ENCODE data around the gene OR51I1. TPM values are rescaled to one million over a fixed set of nuclear protein-coding genes. Genes with fewer than 3 reads are reported as not detected.

OR51I1 gene
- total RNA-seq, 1 experiment from 2014 or later = not detected

- no peak for TF ChIP-seq CTCF (IDR thresholded peaks at IDR 0.05; ENCODE audit: unreplicated experiment)
- Mint-ChIP-seq H3K4me1 (ENCODE audit: insufficient read depth, unreplicated experiment) (no peaks in the 10 kb centered on the region), H3K4me3 (ENCODE audit: unreplicated experiment) (no peak overlapping the region), H3K27ac (ENCODE audit: low read depth, unreplicated experiment) (no peak overlapping the region), H3K36me3 (ENCODE audit: insufficient read depth, unreplicated experiment) (no peaks in the 10 kb centered on the region), H3K9me3 (ENCODE audit: unreplicated experiment) (no peaks in the 10 kb centered on the region), H3K27me3 (ENCODE audit: insufficient read depth, unreplicated experiment) (peaks cover 58% of the 10 kb centered on the region)
- POLR2A ChIA-PET = no interaction called here
- CTCF ChIA-PET = interaction anchor here (0.8 to 1.1 kb wide), 2 partner anchors 62 to 64 kb away, joined by 3 read pairs; no protein-coding TSS in a partner anchor
- no peak for DNase-seq (ENCODE audit: unreplicated experiment)
- BruUV-seq (replicated peaks) = no TSS peak
- intact Hi-C loops (cut with micrococcal nuclease) = no loop called here
Measured at GRCh38 chr11:5443835-5444393, 2.6 kb upstream of the OR51I1 start.

GRCh38 chr11:5423131-5423530 is 18.2 kb downstream of the OR51I1 start:
- no peak for DNase-seq (ENCODE audit: unreplicated experiment)
- intact Hi-C loops (cut with micrococcal nuclease) = no loop called here
- peaks cover 5% of the 10 kb centered on the region for H3K4me1 Mint-ChIP-seq (ENCODE audit: insufficient read depth, unreplicated experiment)
- H3K27me3 Mint-ChIP-seq (ENCODE audit: insufficient read depth, unreplicated experiment) = peaks cover 53% of the 10 kb centered on the region
- H3K4me3 Mint-ChIP-seq (ENCODE audit: unreplicated experiment) = no peak overlapping the region
- H3K9me3 Mint-ChIP-seq (ENCODE audit: unreplicated experiment) = no peaks in the 10 kb centered on the region
- no TSS peak for BruUV-seq (replicated peaks)
- ChIA-PET POLR2A (no interaction called here), CTCF (no interaction called here)
- TF ChIP-seq CTCF (IDR thresholded peaks at IDR 0.05; ENCODE audit: unreplicated experiment) = no peak
- no peaks in the 10 kb centered on the region for H3K36me3 Mint-ChIP-seq (ENCODE audit: insufficient read depth, unreplicated experiment)
- no peak overlapping the region for H3K27ac Mint-ChIP-seq (ENCODE audit: low read depth, unreplicated experiment)

GRCh38 chr11:5421811-5422210 is 19.5 kb downstream of the OR51I1 start, which contains the start of gene OR51Q1:
Gene OR51Q1 (plus strand): TSS chr11:5422111. CDS start chr11:5422201, 90 bp downstream.
- Mint-ChIP-seq H3K27me3 (ENCODE audit: insufficient read depth, unreplicated experiment) (peaks cover 45% of the 10 kb centered on the region), H3K4me1 (ENCODE audit: insufficient read depth, unreplicated experiment) (peaks cover 5% of the 10 kb centered on the region), H3K4me3 (ENCODE audit: unreplicated experiment) (no peak within 1 kb of the TSS), H3K36me3 (ENCODE audit: insufficient read depth, unreplicated experiment) (no peaks in the 10 kb centered on the region), H3K9me3 (ENCODE audit: unreplicated experiment) (no peaks in the 10 kb centered on the region), H3K27ac (ENCODE audit: low read depth, unreplicated experiment) (no peak within 1 kb of the TSS)
- CTCF ChIA-PET = interaction anchor here (0.7 kb wide), 1 partner anchor 281 kb away, joined by 3 read pairs; no protein-coding TSS in a partner anchor
- POLR2A ChIA-PET = no interaction called here
- no peak for DNase-seq (ENCODE audit: unreplicated experiment)
- no TSS peak for BruUV-seq (replicated peaks)
- TF ChIP-seq CTCF (IDR thresholded peaks at IDR 0.05; ENCODE audit: unreplicated experiment) = no peak
- intact Hi-C loops (cut with micrococcal nuclease) = no loop called here

DNA sequence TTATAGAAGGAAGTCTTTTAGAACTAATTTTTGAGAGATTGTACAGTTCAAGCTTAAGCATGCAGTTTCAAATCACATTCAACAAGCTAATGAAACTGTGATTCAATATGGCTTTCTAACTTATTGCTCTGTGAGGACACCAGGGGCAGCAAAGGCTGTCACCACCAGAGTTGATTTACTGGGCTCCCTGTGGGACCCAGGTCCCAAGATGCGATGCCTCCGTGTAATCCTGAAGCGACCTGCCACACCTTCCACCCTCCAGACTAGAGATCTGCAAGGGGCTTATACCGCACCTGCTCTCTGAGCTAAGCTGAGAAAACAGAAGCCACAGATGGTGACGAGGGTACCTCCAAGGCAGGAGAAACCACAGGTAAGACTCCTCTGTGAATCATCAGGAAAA is 20.3 kb downstream of the OR51I1 start:
- no TSS peak for BruUV-seq (replicated peaks)
- ChIA-PET CTCF (interaction anchor here (0.7 kb wide), 1 partner anchor 280 kb away, joined by 3 read pairs; no protein-coding TSS in a partner anchor), POLR2A (interaction anchor here (0.5 kb wide), 1 partner anchor 50 kb away, joined by 3 read pairs; no protein-coding TSS in a partner anchor)
- Mint-ChIP-seq H3K27ac (ENCODE audit: low read depth, unreplicated experiment) (no peak overlapping the region), H3K9me3 (ENCODE audit: unreplicated experiment) (no peaks in the 10 kb centered on the region), H3K4me1 (ENCODE audit: insufficient read depth, unreplicated experiment) (peaks cover 5% of the 10 kb centered on the region), H3K4me3 (ENCODE audit: unreplicated experiment) (no peak overlapping the region), H3K36me3 (ENCODE audit: insufficient read depth, unreplicated experiment) (no peaks in the 10 kb centered on the region), H3K27me3 (ENCODE audit: insufficient read depth, unreplicated experiment) (peaks cover 36% of the 10 kb centered on the region)
- intact Hi-C loops (cut with micrococcal nuclease) = no loop called here
- no peak for TF ChIP-seq CTCF (IDR thresholded peaks at IDR 0.05; ENCODE audit: unreplicated experiment)
- DNase-seq (ENCODE audit: unreplicated experiment) = no peak

Data from MCF 10A (cell line).